HCT116 (cell line): Measurements from ENCODE around the gene GLRX. TPM values are rescaled to one million over a fixed set of nuclear protein-coding genes. Genes with fewer than 3 reads are reported as not detected.

Experiments
- ATAC-seq: fragments of 200-7000 bp; cut with Tn5 transposase; 2 replicates; pipeline ENCODE4 v1.9.1; 2020; ENCODE audit warnings: mild to moderate bottlenecking, moderate library complexity
- BruUV-seq: library from RNA; stranded (reverse); fragments of 400-500 nt; replicated peaks from 2 replicates; lab custom pipeline; 2021; lab: Mats Ljungman, UMichigan
- CTCF ChIA-PET: fragments of 300-600 bp; sonication (Branson Sonifier 250); formaldehyde crosslinking; loops from one replicate; lab custom pipeline; 2021; ENCODE audit warnings: antibody characterized with exemption; lab: Charles Lee
- POLR2A ChIA-PET: fragments of 300-600, 350-600 bp; sonication (Branson Sonifier 250); formaldehyde crosslinking; loops from one replicate; lab custom pipeline; 2021; ENCODE audit warnings: antibody characterized with exemption; lab: Charles Lee
- RAD21 ChIA-PET, 2 experiments: fragments of 300-600 bp; sonication (Branson Sonifier 250); formaldehyde crosslinking; loops; one replicate each; lab custom pipeline; 2023; ENCODE audit warnings: low total read pairs in 2 of 2; ENCODE audit not compliant: uncharacterized antibody in 2 of 2, unreplicated experiment in 2 of 2, low non-redundant PET in 1 of 2; lab: Charles Lee
- DNase-seq: peaks from one replicate; pipeline ENCODE4 v3.0.0-alpha.2; 2010; ENCODE audit warnings: low read depth, low spot score
- H2AFZ ChIP-seq: fragments of 200-600 bp; shearing (Covaris generic), sonication (generic); 2 replicates; pipeline ENCODE4 v1.6.1; 2017; ENCODE audit warnings: low read depth, mixed run types, mixed read lengths, antibody characterized with exemption, low read length; ENCODE audit not compliant: poor library complexity, severe bottlenecking
- H3K27ac ChIP-seq: 2 replicates; pipeline ENCODE4 v1.5.1; 2012; ENCODE audit warnings: low read depth, low read length
- H3K27me3 ChIP-seq: fragments of 200-600 bp; sonication (generic); 2 replicates; pipeline ENCODE4 v1.6.1; 2016; ENCODE audit warnings: mixed run types, low read length, mixed read lengths; ENCODE audit not compliant: insufficient read depth
- H3K36me3 ChIP-seq, 2 experiments: fragments of 200-500 bp in 1 of 2; fragments of 200-600 bp in 1 of 2; sonication (Bioruptor generic) in 1 of 2; sonication (generic) in 1 of 2; 2 replicates each; pipeline versions ENCODE4 v1.5.1 to v1.6.1; 2014 to 2016; ENCODE audit warnings: low read length in 2 of 2, inconsistent platforms in 1 of 2, mixed read lengths in 1 of 2, mixed run types in 1 of 2; ENCODE audit not compliant: insufficient read depth in 2 of 2, control insufficient read depth in 1 of 2
- H3K4me1 ChIP-seq, 2 experiments: fragments of 200-600 bp in 1 of 2; sonication (generic) in 1 of 2; 2 replicates each; pipeline versions ENCODE4 v1.5.1 to v1.6.1; 2012 to 2017; ENCODE audit warnings: low read length in 2 of 2, inconsistent platforms in 1 of 2, mild to moderate bottlenecking in 1 of 2, mixed read lengths in 1 of 2, mixed run types in 1 of 2, moderate library complexity in 1 of 2; ENCODE audit not compliant: insufficient read depth in 2 of 2, control insufficient read depth in 1 of 2
- H3K4me2 ChIP-seq: fragments of 200-600 bp; sonication (generic); 2 replicates; pipeline ENCODE4 v1.6.1; 2017; ENCODE audit warnings: mixed run types, low read length, mixed read lengths
- H3K4me3 ChIP-seq, 2 experiments: fragments of 200-600 bp in 1 of 2; sonication (generic) in 1 of 2; replicated peaks in 1 of 2; 2 replicates each; pipeline ENCODE4 v1.5.1; 2011 to 2016; ENCODE audit warnings: low read length in 2 of 2, control low read depth in 1 of 2, low read depth in 1 of 2, mild to moderate bottlenecking in 1 of 2, mixed read lengths in 1 of 2, mixed run types in 1 of 2
- H3K79me2 ChIP-seq: fragments of 200-600 bp; sonication (generic); 2 replicates; pipeline ENCODE4 v1.6.1; 2017; ENCODE audit warnings: mild to moderate bottlenecking, mixed run types, low read length, moderate library complexity, mixed read lengths; ENCODE audit not compliant: insufficient read depth
- H3K9ac ChIP-seq: fragments of 200-600 bp; sonication (generic); 2 replicates; pipeline ENCODE4 v1.6.1; 2016; ENCODE audit warnings: low read length, mixed read lengths
- H3K9me2 ChIP-seq: fragments of 200-600 bp; sonication (generic), shearing (Covaris generic); 2 replicates; pipeline ENCODE4 v1.6.1; 2017; ENCODE audit warnings: mixed run types, mild to moderate bottlenecking, moderate library complexity; ENCODE audit not compliant: insufficient read depth
- H3K9me3 ChIP-seq, 2 experiments: fragments of 200-500 bp in 1 of 2; fragments of 200-600 bp in 1 of 2; sonication (Bioruptor generic) in 1 of 2; sonication (generic) in 1 of 2; 2 replicates each; pipeline ENCODE4 v1.6.1; 2014 to 2017; ENCODE audit warnings: low read length in 2 of 2, mixed read lengths in 2 of 2, inconsistent platforms in 1 of 2, low read depth in 1 of 2, mild to moderate bottlenecking in 1 of 2, mixed run types in 1 of 2, moderate library complexity in 1 of 2; ENCODE audit not compliant: control insufficient read depth in 1 of 2, insufficient read depth in 1 of 2
- H4K20me1 ChIP-seq: fragments of 200-600 bp; sonication (generic), shearing (Covaris generic); 2 replicates; pipeline ENCODE4 v1.6.1; 2017; ENCODE audit warnings: mixed run types, mild to moderate bottlenecking, moderate library complexity; ENCODE audit not compliant: insufficient read depth
- CBX3 ChIP-seq: IDR thresholded peaks from 2 replicates; pipeline ENCODE4 v1.6.1; 2012; ENCODE audit warnings: low read depth
- EGR1 ChIP-seq: IDR thresholded peaks from 2 replicates; pipeline ENCODE4 v1.6.1; 2012; ENCODE audit warnings: low read depth
- ELF1 ChIP-seq: IDR thresholded peaks from 2 replicates; pipeline ENCODE4 v1.6.1; 2012; ENCODE audit warnings: low read depth, borderline replicate concordance
- EZH2phosphoT487 ChIP-seq: fragments of 200-600 bp; IDR thresholded peaks from 2 replicates; pipeline ENCODE4 v1.6.1; 2018; ENCODE audit warnings: antibody characterized with exemption, borderline replicate concordance
- FOSL1 ChIP-seq: IDR thresholded peaks from 2 replicates; pipeline ENCODE4 v1.6.1; 2012; ENCODE audit warnings: low read depth
- POLR2AphosphoS5 ChIP-seq: IDR thresholded peaks from 2 replicates; pipeline ENCODE4 v1.6.1; 2011; ENCODE audit warnings: mild to moderate bottlenecking, low read depth, low read length, moderate library complexity
- RAD21 ChIP-seq: IDR thresholded peaks from 2 replicates; pipeline ENCODE4 v1.6.1; 2012; ENCODE audit warnings: low read depth, mild to moderate bottlenecking
- SIN3A ChIP-seq: IDR thresholded peaks from 2 replicates; pipeline ENCODE4 v1.6.1; 2012; ENCODE audit warnings: low read depth
- TCF7L2 ChIP-seq: IDR thresholded peaks from 2 replicates; pipeline ENCODE4 v1.7.0; 2011; ENCODE audit warnings: borderline replicate concordance, inconsistent platforms; ENCODE audit not compliant: insufficient read depth, insufficient read length; ENCODE audit errors: extremely low read depth
- YY1 ChIP-seq: IDR thresholded peaks from 2 replicates; pipeline ENCODE4 v1.6.1; 2011; ENCODE audit warnings: low read length, low read depth, moderate library complexity, mild to moderate bottlenecking; ENCODE audit not compliant: insufficient replicate concordance; ENCODE audit errors: extremely low read depth
- ZNF274 ChIP-seq: fragments of 200-500 bp; sonication (Bioruptor generic); IDR thresholded peaks from 2 replicates; pipeline ENCODE4 v1.6.1; 2014; ENCODE audit warnings: mild to moderate bottlenecking, low read depth, low read length, inconsistent platforms
- intact Hi-C: fragments of 100-400 bp; cut with micrococcal nuclease; formaldehyde crosslinking; loops from 2 replicates; pipeline ENCODE4 v1.10.0; 2022
- total RNA-seq: library from RNA; stranded (reverse); gene quantifications from one replicate; pipeline ENCODE4 v1.2.1, GENCODE V29; 2021; ENCODE audit not compliant: unreplicated experiment
- TF ChIP-seq, protein P1 (sequence below): IDR thresholded peaks from 2 replicates; pipeline ENCODE4 v1.6.1; 2012
- TF ChIP-seq, protein P2 (sequence below), 3 experiments: fragments of 200-600 bp in 1 of 3; sonication (generic) in 1 of 3; IDR thresholded peaks in 2 of 3; conservative IDR thresholded peaks in 1 of 3; 2 replicates each; pipeline ENCODE4 v1.5.1; 2012 to 2017; ENCODE audit warnings: low read depth in 2 of 3, low read length in 2 of 3, antibody characterized with exemption in 1 of 3, borderline replicate concordance in 1 of 3, control low read depth in 1 of 3, mild to moderate bottlenecking in 1 of 3, mixed read lengths in 1 of 3, mixed run types in 1 of 3, moderate library complexity in 1 of 3; ENCODE audit not compliant: insufficient read depth in 1 of 3
- TF ChIP-seq, protein P3 (sequence below): IDR thresholded peaks from 2 replicates; pipeline ENCODE4 v1.6.1; 2012
- TF ChIP-seq, protein P4 (sequence below): IDR thresholded peaks from 2 replicates; pipeline ENCODE4 v1.6.1; 2011; ENCODE audit warnings: mild to moderate bottlenecking, low read length, moderate library complexity; ENCODE audit not compliant: insufficient replicate concordance; ENCODE audit errors: extremely low read depth

The GLRX gene
- total RNA-seq, 1 experiment from 2014 or later, result 29.3 TPM

DNA sequence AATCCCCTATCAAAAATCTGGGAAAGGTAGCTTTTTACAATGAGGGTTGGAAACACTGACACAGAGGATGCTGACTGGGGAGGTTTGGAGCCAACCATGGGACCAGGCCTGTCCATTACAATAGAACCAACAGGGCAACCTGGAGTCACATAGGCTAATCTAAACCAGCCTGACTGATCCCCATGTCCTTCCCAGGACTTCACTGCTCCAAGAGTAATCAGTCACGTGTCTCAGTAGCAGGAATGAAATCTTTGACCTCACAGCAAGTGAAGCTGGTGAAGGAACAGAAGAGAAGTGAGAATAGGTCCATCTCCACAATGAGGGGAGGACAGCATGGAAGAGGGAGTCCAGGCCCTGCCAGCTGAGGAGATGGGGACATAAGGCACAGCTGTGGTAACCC is 16.0 kb upstream of the GLRX start:
- H3K27ac ChIP-seq, result no peak overlapping the region
- DNase-seq, result no peak
- H3K27me3 ChIP-seq, result no peaks in the 10 kb centered on the region
- H3K9me3 ChIP-seq, result no peaks in the 10 kb centered on the region
- no peaks in the 10 kb centered on the region for H3K36me3 ChIP-seq
- TF ChIP-seq TCF7L2 (no peak), SIN3A (no peak), POLR2AphosphoS5 (no peak), CBX3 (no peak), YY1 (no peak), ZNF274 (no peak), EGR1 (no peak), ELF1 (no peak), EZH2phosphoT487 (no peak), FOSL1 (no peak), RAD21 (no peak)
- TF ChIP-seq, protein P1, sequence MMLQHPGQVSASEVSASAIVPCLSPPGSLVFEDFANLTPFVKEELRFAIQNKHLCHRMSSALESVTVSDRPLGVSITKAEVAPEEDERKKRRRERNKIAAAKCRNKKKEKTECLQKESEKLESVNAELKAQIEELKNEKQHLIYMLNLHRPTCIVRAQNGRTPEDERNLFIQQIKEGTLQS, result no peak
- TF ChIP-seq, protein P2, sequence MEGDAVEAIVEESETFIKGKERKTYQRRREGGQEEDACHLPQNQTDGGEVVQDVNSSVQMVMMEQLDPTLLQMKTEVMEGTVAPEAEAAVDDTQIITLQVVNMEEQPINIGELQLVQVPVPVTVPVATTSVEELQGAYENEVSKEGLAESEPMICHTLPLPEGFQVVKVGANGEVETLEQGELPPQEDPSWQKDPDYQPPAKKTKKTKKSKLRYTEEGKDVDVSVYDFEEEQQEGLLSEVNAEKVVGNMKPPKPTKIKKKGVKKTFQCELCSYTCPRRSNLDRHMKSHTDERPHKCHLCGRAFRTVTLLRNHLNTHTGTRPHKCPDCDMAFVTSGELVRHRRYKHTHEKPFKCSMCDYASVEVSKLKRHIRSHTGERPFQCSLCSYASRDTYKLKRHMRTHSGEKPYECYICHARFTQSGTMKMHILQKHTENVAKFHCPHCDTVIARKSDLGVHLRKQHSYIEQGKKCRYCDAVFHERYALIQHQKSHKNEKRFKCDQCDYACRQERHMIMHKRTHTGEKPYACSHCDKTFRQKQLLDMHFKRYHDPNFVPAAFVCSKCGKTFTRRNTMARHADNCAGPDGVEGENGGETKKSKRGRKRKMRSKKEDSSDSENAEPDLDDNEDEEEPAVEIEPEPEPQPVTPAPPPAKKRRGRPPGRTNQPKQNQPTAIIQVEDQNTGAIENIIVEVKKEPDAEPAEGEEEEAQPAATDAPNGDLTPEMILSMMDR (IDR thresholded peaks at IDR 0.05 in 2 of 3, conservative IDR thresholded peaks at IDR 0.05 in 1 of 3; ENCODE audit: borderline replicate concordance in 1 of 3, insufficient read depth in 1 of 3, low read depth in 2 of 3, low read length in 2 of 3), result no peak
- TF ChIP-seq, protein P3, sequence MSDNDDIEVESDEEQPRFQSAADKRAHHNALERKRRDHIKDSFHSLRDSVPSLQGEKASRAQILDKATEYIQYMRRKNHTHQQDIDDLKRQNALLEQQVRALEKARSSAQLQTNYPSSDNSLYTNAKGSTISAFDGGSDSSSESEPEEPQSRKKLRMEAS, result no peak
- TF ChIP-seq, protein P4, sequence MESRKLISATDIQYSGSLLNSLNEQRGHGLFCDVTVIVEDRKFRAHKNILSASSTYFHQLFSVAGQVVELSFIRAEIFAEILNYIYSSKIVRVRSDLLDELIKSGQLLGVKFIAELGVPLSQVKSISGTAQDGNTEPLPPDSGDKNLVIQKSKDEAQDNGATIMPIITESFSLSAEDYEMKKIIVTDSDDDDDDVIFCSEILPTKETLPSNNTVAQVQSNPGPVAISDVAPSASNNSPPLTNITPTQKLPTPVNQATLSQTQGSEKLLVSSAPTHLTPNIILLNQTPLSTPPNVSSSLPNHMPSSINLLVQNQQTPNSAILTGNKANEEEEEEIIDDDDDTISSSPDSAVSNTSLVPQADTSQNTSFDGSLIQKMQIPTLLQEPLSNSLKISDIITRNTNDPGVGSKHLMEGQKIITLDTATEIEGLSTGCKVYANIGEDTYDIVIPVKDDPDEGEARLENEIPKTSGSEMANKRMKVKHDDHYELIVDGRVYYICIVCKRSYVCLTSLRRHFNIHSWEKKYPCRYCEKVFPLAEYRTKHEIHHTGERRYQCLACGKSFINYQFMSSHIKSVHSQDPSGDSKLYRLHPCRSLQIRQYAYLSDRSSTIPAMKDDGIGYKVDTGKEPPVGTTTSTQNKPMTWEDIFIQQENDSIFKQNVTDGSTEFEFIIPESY, result no peak
- ChIA-PET CTCF (no interaction called here), POLR2A (interaction anchor here (1.0 kb wide), 1 partner anchor 192 kb away, joined by 3 read pairs; the partner anchor contains the start of gene RFESD), RAD21 (no interaction called here)
- H3K4me2 ChIP-seq, result no peak overlapping the region
- intact Hi-C loops, result no loop called here
- no peak for ATAC-seq
- no peak overlapping the region for H3K9ac ChIP-seq
- H3K79me2 ChIP-seq, result no peaks in the 10 kb centered on the region
- no peak overlapping the region for H2AFZ ChIP-seq
- H4K20me1 ChIP-seq, result no peaks in the 10 kb centered on the region
- H3K4me1 ChIP-seq, result peaks cover 0 to 5% of the 10 kb centered on the region in 2 experiments; a peak in 1 of 4 replicates
- no peak overlapping the region for H3K4me3 ChIP-seq
- no TSS peak for BruUV-seq
- no peaks in the 10 kb centered on the region for H3K9me2 ChIP-seq
